ENCODE results near the gene TMEM132A. TPM values are rescaled to one million over a fixed set of nuclear protein-coding genes. Genes with fewer than 3 reads are reported as not detected.

Gene TMEM132A
- total RNA-seq, 1 donor from 2014 or later: 34.0 TPM

DNA sequence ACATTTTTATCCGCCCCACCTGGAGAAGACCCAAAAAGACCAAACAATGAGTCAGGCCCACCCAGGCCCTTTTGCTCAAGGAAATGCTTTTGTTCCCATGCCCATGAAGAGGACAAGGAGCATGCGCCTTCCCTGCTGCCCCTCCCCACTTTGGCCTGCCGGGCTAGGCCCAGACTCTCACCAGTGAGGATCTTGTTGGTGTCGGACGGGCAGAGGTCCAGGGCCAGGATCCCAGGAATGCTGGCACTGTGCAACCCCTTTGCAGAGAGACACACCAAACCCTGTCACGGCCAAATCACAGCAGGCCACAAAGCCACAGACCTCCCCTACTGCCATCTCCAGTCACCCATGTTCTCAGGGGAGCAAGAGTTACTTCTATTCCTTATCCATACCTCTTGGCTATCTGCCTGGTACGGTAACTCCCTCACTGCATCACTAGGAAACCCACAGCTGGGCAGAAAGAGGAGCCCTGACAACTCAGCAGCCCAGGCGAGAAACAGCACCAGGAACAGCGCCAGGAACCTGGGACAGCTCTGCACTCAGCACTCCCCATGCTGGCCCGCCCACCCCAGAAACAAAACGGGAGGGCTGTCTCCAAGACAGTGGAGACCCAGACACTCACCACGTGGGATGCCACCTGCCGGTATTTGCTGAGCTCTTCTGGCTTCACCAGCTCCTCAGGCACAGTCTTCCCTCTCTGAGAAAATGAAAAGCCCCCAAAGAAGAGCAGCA, 23.4 kb upstream of the TMEM132A start:
- Histone ChIP-seq H3K4me3 (no peak overlapping the region), H3K4me2 (no peak overlapping the region), H3K79me2 (ENCODE audit: low read depth) (peaks cover 35% of the 10 kb centered on the region), H3K9me3 (ENCODE audit: low read depth) (no peaks in the 10 kb centered on the region), H3K4me1 (peaks cover 11% of the 10 kb centered on the region), H3K9ac (no peak overlapping the region), H3K36me3 (peaks cover 23% of the 10 kb centered on the region), H3F3A (ENCODE audit: low read depth) (peaks cover 11% of the 10 kb centered on the region), H3K27me3 (no peaks in the 10 kb centered on the region), H3K27ac (no peak overlapping the region), H4K20me1 (ENCODE audit: low read depth) (peaks cover 30% of the 10 kb centered on the region), H2AFZ (replicated peaks) (no peak overlapping the region)
- no peak for DNase-seq (ENCODE audit: low spot score)
- peaks cover 19% of the 10 kb centered on the region for H3K36me3 Mint-ChIP-seq
- no peak for TF ChIP-seq EZH2phosphoT487 (IDR thresholded peaks at IDR 0.05)
- TF ChIP-seq, protein P1, sequence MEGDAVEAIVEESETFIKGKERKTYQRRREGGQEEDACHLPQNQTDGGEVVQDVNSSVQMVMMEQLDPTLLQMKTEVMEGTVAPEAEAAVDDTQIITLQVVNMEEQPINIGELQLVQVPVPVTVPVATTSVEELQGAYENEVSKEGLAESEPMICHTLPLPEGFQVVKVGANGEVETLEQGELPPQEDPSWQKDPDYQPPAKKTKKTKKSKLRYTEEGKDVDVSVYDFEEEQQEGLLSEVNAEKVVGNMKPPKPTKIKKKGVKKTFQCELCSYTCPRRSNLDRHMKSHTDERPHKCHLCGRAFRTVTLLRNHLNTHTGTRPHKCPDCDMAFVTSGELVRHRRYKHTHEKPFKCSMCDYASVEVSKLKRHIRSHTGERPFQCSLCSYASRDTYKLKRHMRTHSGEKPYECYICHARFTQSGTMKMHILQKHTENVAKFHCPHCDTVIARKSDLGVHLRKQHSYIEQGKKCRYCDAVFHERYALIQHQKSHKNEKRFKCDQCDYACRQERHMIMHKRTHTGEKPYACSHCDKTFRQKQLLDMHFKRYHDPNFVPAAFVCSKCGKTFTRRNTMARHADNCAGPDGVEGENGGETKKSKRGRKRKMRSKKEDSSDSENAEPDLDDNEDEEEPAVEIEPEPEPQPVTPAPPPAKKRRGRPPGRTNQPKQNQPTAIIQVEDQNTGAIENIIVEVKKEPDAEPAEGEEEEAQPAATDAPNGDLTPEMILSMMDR (IDR thresholded peaks at IDR 0.05): no peak
- no peak for TF ChIP-seq EZH2 (IDR thresholded peaks at IDR 0.05)
- no peaks in the 10 kb centered on the region for H3K9me3 Mint-ChIP-seq
- H3K4me1 Mint-ChIP-seq: peaks cover 21% of the 10 kb centered on the region
- no peak overlapping the region for H3K4me3 Mint-ChIP-seq
- no peak overlapping the region for H3K27ac Mint-ChIP-seq
- H3K27me3 Mint-ChIP-seq (ENCODE audit: insufficient read depth, low read depth): peaks cover 7% of the 10 kb centered on the region

- H3K4me3 Mint-ChIP-seq: peak overlapping the region; percentile 35
- H3K4me1 Mint-ChIP-seq: peaks cover 27% of the 10 kb centered on the region
- no peaks in the 10 kb centered on the region for H3K9me3 Mint-ChIP-seq
- H3K79me2 ChIP-seq (ENCODE audit: low read depth): peaks cover 38% of the 10 kb centered on the region
- peaks cover 16% of the 10 kb centered on the region for H3F3A ChIP-seq (ENCODE audit: low read depth)
- H3K27ac ChIP-seq: no peak overlapping the region
- no peak for DNase-seq (ENCODE audit: low spot score)
- H3K4me1 ChIP-seq: peaks cover 11% of the 10 kb centered on the region
- H3K27ac Mint-ChIP-seq: no peak overlapping the region
- no peak overlapping the region for H3K4me3 ChIP-seq
- no peak overlapping the region for H3K9ac ChIP-seq
- H3K4me2 ChIP-seq: no peak overlapping the region
- H4K20me1 ChIP-seq (ENCODE audit: low read depth): peaks cover 33% of the 10 kb centered on the region
- peaks cover 7% of the 10 kb centered on the region for H3K27me3 Mint-ChIP-seq (ENCODE audit: insufficient read depth, low read depth)
- H3K36me3 Mint-ChIP-seq: peaks cover 11% of the 10 kb centered on the region
- TF ChIP-seq, protein P1 (IDR thresholded peaks at IDR 0.05): no peak
- TF ChIP-seq EZH2phosphoT487 (IDR thresholded peaks at IDR 0.05) (no peak), EZH2 (IDR thresholded peaks at IDR 0.05) (no peak)
- peaks cover 7% of the 10 kb centered on the region for H3K27me3 ChIP-seq
- H2AFZ ChIP-seq (replicated peaks): no peak overlapping the region
- peaks cover 10% of the 10 kb centered on the region for H3K36me3 ChIP-seq
- no peaks in the 10 kb centered on the region for H3K9me3 ChIP-seq (ENCODE audit: low read depth)
These were observed 21.6 kb upstream of the TMEM132A start for GRCh38 chr11:60902625-60903024.

GRCh38 chr11:60905047-60905446, 19.2 kb upstream of the TMEM132A start:
- no peak for DNase-seq (ENCODE audit: low spot score)
- no peaks in the 10 kb centered on the region for H3K36me3 ChIP-seq
- H3K4me3 Mint-ChIP-seq: peak overlapping the region; percentile 92
- H3K27ac ChIP-seq: no peak overlapping the region
- peak overlapping the region; percentile 7 for H3K27ac Mint-ChIP-seq
- H3K9ac ChIP-seq: peak overlapping the region; percentile 95
- H3K4me3 ChIP-seq: peak overlapping the region; percentile 80
- peaks cover 10% of the 10 kb centered on the region for H3F3A ChIP-seq (ENCODE audit: low read depth)
- peaks cover 5% of the 10 kb centered on the region for H3K36me3 Mint-ChIP-seq
- peaks cover 31% of the 10 kb centered on the region for H3K27me3 ChIP-seq
- TF ChIP-seq, protein P1 (IDR thresholded peaks at IDR 0.05): no peak
- TF ChIP-seq EZH2phosphoT487 (IDR thresholded peaks at IDR 0.05) (no peak), EZH2 (IDR thresholded peaks at IDR 0.05) (no peak)
- H3K9me3 Mint-ChIP-seq: peaks cover 2% of the 10 kb centered on the region
- peaks cover 33% of the 10 kb centered on the region for H4K20me1 ChIP-seq (ENCODE audit: low read depth)
- peaks cover 38% of the 10 kb centered on the region for H3K79me2 ChIP-seq (ENCODE audit: low read depth)
- H3K4me1 Mint-ChIP-seq: peaks cover 27% of the 10 kb centered on the region
- no peak overlapping the region for H2AFZ ChIP-seq (replicated peaks)
- peaks cover 11% of the 10 kb centered on the region for H3K27me3 Mint-ChIP-seq (ENCODE audit: insufficient read depth, low read depth)
- H3K4me2 ChIP-seq: peak overlapping the region; percentile 91
- H3K4me1 ChIP-seq: peaks cover 11% of the 10 kb centered on the region
- no peaks in the 10 kb centered on the region for H3K9me3 ChIP-seq (ENCODE audit: low read depth)
